ENCODE measurements around the gene NCEH1. TPM values are rescaled to one million over a fixed set of nuclear protein-coding genes. Genes with fewer than 3 reads are reported as not detected.
"Not testable (repeated sequence)": the region's sequence is repeated elsewhere in the genome, so short reads cannot be mapped to it uniquely, and the experiment has no call there.

NCEH1 gene
- total RNA-seq, 1 donor from 2014 or later: 4.8 TPM

DNA sequence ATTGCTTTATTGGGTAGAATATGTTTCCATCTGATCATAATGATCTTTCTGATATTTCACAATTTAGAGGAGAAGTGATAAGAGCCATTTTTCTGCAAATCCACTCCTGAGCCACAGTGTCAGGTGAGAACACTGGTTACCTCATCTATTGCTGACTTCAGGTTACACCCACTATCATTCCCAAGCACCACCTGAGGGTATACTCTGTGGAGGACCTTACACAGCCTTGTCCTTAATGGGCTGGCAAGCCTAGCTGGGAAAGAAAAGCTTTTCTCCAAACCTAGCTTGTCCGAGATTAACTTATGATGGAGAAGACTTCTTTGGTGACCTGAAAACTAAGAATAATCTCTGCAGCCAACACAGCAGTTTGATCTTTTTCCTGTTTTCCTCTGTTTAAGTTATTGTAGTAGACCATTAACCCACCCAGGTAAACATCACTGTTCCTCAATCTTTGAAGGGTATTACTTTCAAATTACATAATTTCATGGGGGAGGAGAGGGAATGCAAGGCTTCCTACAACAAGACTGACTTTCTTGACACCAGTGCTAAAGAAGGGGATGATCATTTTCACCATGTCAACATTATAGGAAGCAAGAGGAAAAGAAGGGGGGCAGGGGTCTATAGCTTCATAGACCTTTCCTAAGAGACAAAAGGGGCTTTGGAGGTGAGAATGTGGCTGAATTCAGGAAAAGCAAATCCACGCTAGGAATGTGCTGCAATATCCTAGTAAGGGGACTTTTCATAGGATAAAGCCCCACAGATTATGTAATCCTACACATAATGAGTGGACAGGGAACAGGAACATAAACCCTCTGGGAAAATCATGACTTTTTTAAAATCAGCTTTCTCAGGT, 1.7 kb downstream of the NCEH1 start:
- no peak for DNase-seq (ENCODE audit: low spot score)

DNA sequence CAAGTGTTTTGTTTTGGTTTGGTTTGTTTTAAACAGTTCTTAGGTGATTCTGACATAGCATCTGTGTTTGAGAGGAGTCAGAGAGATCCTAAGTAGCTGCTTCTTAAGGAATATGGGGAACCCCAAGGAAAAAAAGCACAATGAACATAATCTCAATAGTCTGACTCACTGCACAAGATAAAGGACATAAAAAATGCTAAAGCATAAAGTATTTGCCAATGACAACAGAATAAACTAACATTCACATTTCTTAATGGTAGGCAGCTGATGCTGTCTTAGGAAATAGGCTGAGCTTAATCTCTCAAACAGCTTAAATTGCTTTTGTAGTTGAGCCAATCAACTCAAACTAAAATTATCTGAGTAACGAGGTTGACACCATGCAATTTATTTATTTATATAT, 2.9 kb downstream of the NCEH1 start:
- DNase-seq (ENCODE audit: low spot score): no peak

GRCh38 chr3:172707030-172707429, 3.8 kb downstream of the NCEH1 start:
- no peak for DNase-seq (ENCODE audit: low spot score)

DNA sequence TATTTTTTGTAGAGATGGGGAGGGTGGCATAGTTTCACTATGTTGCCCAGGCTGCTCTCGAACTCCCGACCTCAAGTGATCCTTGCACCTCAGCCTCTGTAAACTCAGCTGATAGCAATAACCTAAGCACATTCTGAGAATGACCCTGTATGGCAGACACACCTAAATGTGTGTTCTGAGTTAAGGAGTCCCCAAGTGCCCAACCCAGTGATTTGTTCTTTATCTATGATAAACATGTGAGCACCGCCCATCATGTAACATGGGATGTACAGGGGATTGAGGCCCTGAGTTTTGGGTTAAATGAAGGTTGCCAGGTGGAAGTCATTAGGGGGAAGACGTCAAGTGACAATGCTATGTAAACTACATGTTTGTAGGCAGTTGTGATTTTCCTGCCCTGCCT, 5.7 kb downstream of the NCEH1 start:
- no peak for DNase-seq (ENCODE audit: low spot score)

DNA sequence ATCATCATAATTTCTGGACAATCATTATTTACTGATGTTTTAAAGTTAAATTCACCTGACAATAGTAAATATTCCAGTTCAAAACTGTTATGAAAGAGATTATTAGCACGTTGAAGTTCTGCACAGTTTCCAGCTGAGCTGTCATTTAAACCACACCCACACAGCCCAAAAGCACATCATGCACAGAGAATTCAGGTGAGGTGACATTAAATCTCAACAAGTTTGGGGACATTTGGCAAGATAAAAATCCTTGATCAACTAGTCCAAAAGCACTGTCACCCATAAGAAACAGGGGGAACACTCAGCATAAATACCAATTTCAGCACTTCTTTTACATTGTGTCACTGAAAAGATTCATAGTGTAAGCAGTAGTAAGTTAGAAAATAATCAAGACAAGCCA, 6.9 kb downstream of the NCEH1 start:
- no peak for DNase-seq (ENCODE audit: low spot score)

- DNase-seq (ENCODE audit: low spot score): not testable (repeated sequence)
Observed at GRCh38 chr3:172702731-172703130, 8.1 kb downstream of the NCEH1 start.

GRCh38 chr3:172702256-172702655, 8.6 kb downstream of the NCEH1 start:
- DNase-seq (ENCODE audit: low spot score): no peak

- no peak for DNase-seq (ENCODE audit: low spot score)
Observed at GRCh38 chr3:172701751-172702150, 9.1 kb downstream of the NCEH1 start.

GRCh38 chr3:172700936-172701455, 9.9 kb downstream of the NCEH1 start:
- DNase-seq (ENCODE audit: low spot score): no peak

- no peak for DNase-seq (ENCODE audit: low spot score)
Observed at GRCh38 chr3:172700256-172700655, 10.6 kb downstream of the NCEH1 start.

GRCh38 chr3:172699031-172699430, 11.8 kb downstream of the NCEH1 start:
- DNase-seq (ENCODE audit: low spot score): no peak

DNA sequence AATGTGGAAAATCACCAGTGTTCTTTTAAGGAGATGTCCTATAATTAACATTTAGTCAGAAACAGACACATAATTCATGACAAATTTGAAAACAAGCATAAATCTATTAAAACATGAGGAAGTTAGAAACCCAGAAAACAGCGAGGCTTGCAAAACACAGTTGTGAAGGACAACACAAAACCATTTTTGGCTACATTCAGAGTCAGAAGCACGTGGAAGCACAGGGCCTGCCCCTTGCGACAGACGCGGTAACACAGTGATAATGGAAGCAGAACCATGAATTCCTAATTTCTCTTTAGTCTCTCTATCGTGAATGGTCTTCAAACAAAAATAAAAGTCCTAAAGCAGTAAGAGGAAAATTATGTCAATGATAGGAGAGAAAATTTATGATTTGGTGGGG, 12.2 kb downstream of the NCEH1 start:
- no peak for DNase-seq (ENCODE audit: low spot score)

DNA sequence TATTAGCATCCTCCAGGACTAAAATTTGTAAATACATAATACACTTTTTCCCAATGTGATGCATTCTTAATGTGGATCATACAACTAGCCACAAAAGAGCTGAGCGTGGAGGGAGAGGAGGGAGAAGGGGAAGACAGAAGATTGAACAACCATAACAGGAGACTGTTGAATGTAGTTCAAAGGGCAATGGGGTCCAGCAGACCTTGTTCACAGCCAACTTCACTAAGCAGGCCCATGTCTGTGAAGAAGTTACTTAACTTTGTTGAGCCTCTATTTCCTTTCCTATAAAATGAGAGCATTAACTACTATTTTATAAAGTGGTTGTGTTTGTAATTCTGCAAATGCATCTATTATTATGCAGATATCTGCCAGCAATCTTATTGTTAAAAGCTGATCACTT, 13.3 kb downstream of the NCEH1 start:
- no peak for DNase-seq (ENCODE audit: low spot score)

- no peak for DNase-seq (ENCODE audit: low spot score)
Observed at GRCh38 chr3:172696357-172696756, 14.5 kb downstream of the NCEH1 start.

DNA sequence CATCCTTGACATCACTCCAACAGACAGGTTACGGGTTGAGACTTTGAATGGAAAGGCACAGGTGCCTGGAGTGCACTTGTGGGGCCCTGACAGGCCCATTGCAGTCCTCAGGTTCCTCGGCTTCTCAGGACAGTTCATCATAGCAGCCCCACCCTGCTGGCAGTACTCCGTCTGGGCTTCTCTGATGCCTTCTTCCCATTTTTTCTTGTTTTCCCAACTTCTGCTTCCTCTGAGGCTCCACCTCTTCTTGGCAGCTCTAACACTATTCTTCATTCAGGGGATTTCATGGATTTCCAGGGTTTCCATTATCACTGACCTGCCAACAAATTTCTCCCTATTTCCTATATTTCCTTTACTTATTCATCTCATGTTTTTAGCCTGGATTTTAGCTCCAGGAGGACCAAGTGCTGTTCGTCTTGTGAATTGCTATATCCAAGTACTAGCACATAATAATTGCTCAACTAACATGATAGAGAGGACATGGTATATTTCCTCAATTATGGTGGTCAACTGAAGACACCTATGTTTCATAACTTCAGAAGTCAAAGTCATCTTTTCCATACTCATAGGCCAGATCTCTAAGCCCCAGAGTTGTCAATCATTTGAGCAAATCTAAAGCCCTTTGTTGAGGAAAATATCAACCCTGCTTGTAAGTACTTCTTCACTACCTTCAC, 16.2 kb downstream of the NCEH1 start:
- DNase-seq (ENCODE audit: low spot score): no peak

- DNase-seq (ENCODE audit: low spot score): no peak
Observed at GRCh38 chr3:172692751-172693338, 18.0 kb downstream of the NCEH1 start.

GRCh38 chr3:172690936-172691335, 19.9 kb downstream of the NCEH1 start:
- no peak for DNase-seq (ENCODE audit: low spot score)

DNA sequence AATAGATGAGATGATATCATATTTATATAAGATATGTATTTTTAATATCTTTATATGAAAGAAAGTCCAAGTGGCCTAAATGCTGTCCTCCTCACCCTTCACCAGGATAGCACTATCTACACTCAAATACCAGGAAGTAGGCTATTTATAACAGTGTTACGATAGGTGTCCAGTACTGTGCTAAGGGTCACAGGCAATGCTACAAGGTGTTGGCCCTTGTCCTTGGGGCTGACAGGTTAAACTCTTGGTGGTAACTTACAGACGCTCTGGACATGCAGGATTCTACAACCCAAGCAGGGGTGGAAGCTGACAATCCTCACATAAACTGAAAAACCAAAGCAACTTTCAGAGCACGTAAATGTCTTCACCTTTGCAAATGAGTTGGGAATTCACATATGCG, 22.3 kb downstream of the NCEH1 start:
- DNase-seq (ENCODE audit: low spot score): no peak

DNA sequence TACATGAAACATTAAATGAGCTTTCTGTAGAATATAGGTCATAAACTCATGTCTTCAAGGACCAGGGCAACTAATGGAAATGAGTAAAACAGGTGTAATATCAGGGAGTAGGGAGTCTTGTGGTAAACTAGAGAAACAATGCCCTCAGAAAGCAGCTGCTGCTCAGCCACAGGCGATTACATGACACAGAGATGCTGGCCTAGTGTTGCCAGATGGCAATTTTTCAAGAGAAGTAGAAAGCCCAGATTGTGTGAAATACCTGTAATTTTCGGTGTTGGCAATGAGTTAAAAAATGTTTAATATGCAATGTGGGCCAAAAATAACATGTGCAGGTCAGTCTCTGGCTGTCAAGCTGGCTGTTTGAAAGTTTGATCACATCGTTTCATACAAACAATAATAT, 23.4 kb downstream of the NCEH1 start:
- no peak for DNase-seq (ENCODE audit: low spot score)

DNA sequence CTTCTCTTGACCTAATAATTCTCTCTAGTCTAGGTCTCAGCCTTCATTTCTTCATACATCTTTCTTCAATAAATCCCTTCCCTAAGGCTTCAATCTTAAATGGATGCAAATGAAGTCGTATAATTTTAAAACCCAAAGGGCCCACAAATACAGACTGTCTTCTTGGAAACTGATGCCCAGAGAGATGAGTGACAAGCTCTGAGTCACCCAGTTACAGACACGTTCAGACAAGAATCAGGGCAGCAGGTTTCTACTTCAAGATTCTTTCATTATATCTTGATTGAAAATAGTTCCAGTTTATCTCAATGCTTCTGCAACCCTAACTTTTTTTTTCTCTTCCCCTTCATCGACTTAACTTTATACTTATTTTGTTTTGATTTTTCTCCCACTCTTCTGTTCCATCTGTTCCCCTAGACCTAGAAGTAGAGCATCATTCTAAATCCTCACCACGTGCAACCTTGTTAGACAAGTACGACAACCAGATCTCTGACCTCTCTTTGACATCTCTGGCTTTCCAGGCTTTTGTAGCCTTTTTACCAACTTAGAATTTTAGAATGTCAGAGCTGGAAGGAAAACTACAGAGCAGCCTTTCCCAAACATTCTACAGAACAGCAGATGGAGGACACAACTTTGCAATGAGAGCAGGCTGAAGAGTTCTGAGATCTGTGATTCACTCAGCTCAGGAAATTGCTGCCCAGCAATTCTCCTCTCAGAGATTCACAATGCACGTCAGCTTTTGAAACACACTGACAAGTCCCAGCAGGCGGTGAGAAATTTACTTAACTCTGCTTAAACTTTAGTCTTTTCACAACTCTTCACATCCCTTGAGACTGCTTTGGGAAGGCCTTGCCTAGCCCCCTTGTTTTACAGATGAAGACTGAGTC, 25.3 kb downstream of the NCEH1 start:
- no peak for DNase-seq (ENCODE audit: low spot score)

DNA sequence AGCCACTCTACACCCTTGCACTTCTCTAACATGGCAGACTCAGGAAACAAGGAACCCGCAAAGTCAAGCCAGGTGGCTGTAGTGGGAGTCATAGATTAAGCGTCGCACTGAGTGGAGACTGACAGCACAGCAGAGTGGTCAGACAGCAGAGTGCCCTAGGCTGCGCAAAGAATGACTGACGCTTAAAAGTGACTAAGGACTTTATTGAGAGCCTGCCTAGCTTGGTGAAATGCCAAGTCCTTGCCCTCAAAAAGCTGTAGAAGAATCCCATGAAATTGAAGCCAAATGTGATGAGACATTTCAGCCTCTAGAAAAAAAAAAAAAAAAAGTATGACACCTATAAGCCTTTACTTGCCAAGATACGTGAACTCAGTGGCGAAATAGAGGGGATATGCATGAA, 30.2 kb downstream of the NCEH1 start:
- DNase-seq (ENCODE audit: low spot score): no peak

- no peak for DNase-seq (ENCODE audit: low spot score)
Observed at GRCh38 chr3:172679599-172679998, 31.3 kb downstream of the NCEH1 start.

Measured in umbilical cord (tissue), 2 donors.